Endothelial cell of umbilical vein (primary cell): ENCODE measurements around the gene TBP. TPM values are rescaled to one million over a fixed set of nuclear protein-coding genes. Genes with fewer than 3 reads are reported as not detected.
A peak's percentile ranks its signal among the peaks of the same experiment; 100 is the strongest.

Experiments used
- BruUV-seq: library from RNA; stranded (reverse); fragments of 400-500 nt; replicated peaks from 2 replicates; lab custom pipeline; 2021; lab: Mats Ljungman, UMichigan
- CTCF ChIA-PET: fragments of 300-600, 350-600 bp; sonication (Branson Sonifier 250); formaldehyde crosslinking; loops from one replicate; lab custom pipeline; 2021; ENCODE audit warnings: antibody characterized with exemption, inconsistent platforms; lab: Charles Lee
- POLR2A ChIA-PET: fragments of 300-600, 350-600 bp; sonication (Branson Sonifier 250); formaldehyde crosslinking; loops from one replicate; lab custom pipeline; 2021; ENCODE audit warnings: antibody characterized with exemption, inconsistent platforms; lab: Charles Lee
- DNase-seq: peaks from one replicate; pipeline ENCODE4 v3.0.0-alpha.2; 2011; ENCODE audit warnings: low read depth, low spot score
- FAIRE-seq: peaks from 2 replicates; lab custom pipeline; 2011; peaks lifted over from hg19 to GRCh38; lab: Jason Lieb, UNC
- H2AFZ ChIP-seq: 2 replicates; pipeline ENCODE4 v1.6.0; 2012; ENCODE audit warnings: low read depth, low read length, control low read depth, inconsistent platforms
- H3K27ac ChIP-seq: 2 replicates; pipeline ENCODE4 v1.5.1; 2011; ENCODE audit warnings: low read depth, mild to moderate bottlenecking, control low read depth, low read length, moderate library complexity; ENCODE audit not compliant: insufficient read depth
- H3K27me3 ChIP-seq, 2 experiments: 2 replicates each; pipeline versions ENCODE4 v1.6.0 to v1.6.1; 2011; ENCODE audit warnings: low read length in 2 of 2, mixed read lengths in 1 of 2; ENCODE audit not compliant: control insufficient read depth in 2 of 2, insufficient read depth in 2 of 2
- H3K36me3 ChIP-seq, 2 experiments: 2 replicates in 1 of 2; 3 replicates in 1 of 2; pipeline ENCODE4 v1.5.1; 2011; ENCODE audit warnings: low read length in 2 of 2, mild to moderate bottlenecking in 1 of 2, moderate library complexity in 1 of 2; ENCODE audit not compliant: control insufficient read depth in 2 of 2, insufficient read depth in 2 of 2; ENCODE audit errors: extremely low read depth in 1 of 2
- H3K4me1 ChIP-seq: 3 replicates; pipeline ENCODE4 v1.5.1; 2011; ENCODE audit warnings: mild to moderate bottlenecking, low read length; ENCODE audit not compliant: control insufficient read depth, insufficient read depth; ENCODE audit errors: extremely low read depth
- H3K4me2 ChIP-seq: 2 replicates; pipeline ENCODE4 v1.6.1; 2011; ENCODE audit warnings: low read length, control low read depth, mixed read lengths; ENCODE audit not compliant: insufficient read depth
- H3K4me3 ChIP-seq, 3 experiments: fragments of 200-600 bp in 1 of 3; sonication (generic), shearing (Covaris generic) in 1 of 3; replicated peaks in 1 of 3; 2 replicates each; pipeline ENCODE4 v1.5.1; 2011 to 2016; ENCODE audit warnings: control low read depth in 3 of 3, low read length in 3 of 3, mild to moderate bottlenecking in 2 of 3, inconsistent platforms in 1 of 3, low read depth in 1 of 3, moderate library complexity in 1 of 3; ENCODE audit not compliant: insufficient read depth in 1 of 3
- H3K79me2 ChIP-seq: 2 replicates; pipeline ENCODE4 v1.6.0; 2012; ENCODE audit warnings: low read length, inconsistent platforms; ENCODE audit not compliant: control insufficient read depth, insufficient read depth
- H3K9ac ChIP-seq: replicated peaks from 2 replicates; pipeline ENCODE3; 2011; ENCODE audit warnings: low read length, control low read depth; ENCODE audit not compliant: insufficient read depth; ENCODE audit errors: extremely low read depth
- H3K9me1 ChIP-seq: replicated peaks from 3 replicates; pipeline ENCODE4 v1.6.0; 2011; ENCODE audit warnings: mild to moderate bottlenecking, low read length; ENCODE audit not compliant: control insufficient read depth, insufficient read depth; ENCODE audit errors: extremely low read depth
- H3K9me3 ChIP-seq: replicated peaks from 2 replicates; pipeline ENCODE4 v1.5.1; 2012; ENCODE audit warnings: low read length, inconsistent platforms; ENCODE audit not compliant: control insufficient read depth, insufficient read depth
- H4K20me1 ChIP-seq: replicated peaks from 2 replicates; pipeline ENCODE3; 2011; ENCODE audit warnings: mild to moderate bottlenecking, low read length; ENCODE audit not compliant: control insufficient read depth, insufficient read depth; ENCODE audit errors: extremely low read depth
- CTCF ChIP-seq, 2 donors: IDR thresholded peaks; 1 replicate in 1 of 2; 2 replicates in 1 of 2; pipeline ENCODE4 v1.5.1; 2011; ENCODE audit warnings: low read length in 2 of 2, mild to moderate bottlenecking in 2 of 2, moderate library complexity in 2 of 2, control low read depth in 1 of 2, inconsistent platforms in 1 of 2, low read depth in 1 of 2; ENCODE audit not compliant: insufficient read depth in 1 of 2; ENCODE audit errors: extremely low read depth in 1 of 2
- EZH2 ChIP-seq: IDR thresholded peaks from 2 replicates; pipeline ENCODE4 v1.6.1; 2012; ENCODE audit warnings: borderline replicate concordance, low read depth, mild to moderate bottlenecking, moderate library complexity, low read length, inconsistent platforms; ENCODE audit not compliant: severe bottlenecking
- FOS ChIP-seq: IDR thresholded peaks from 2 replicates; pipeline ENCODE4 v1.6.1; 2011; ENCODE audit warnings: mild to moderate bottlenecking, low read length, moderate library complexity, borderline replicate concordance; ENCODE audit not compliant: insufficient read depth
- GATA2 ChIP-seq: IDR thresholded peaks from 2 replicates; pipeline ENCODE4 v1.7.0; 2011; ENCODE audit warnings: low read depth, mild to moderate bottlenecking, moderate library complexity, mixed read lengths, low read length; ENCODE audit not compliant: insufficient read length, insufficient read depth
- JUN ChIP-seq: IDR thresholded peaks from 2 replicates; pipeline ENCODE4 v1.6.1; 2011; ENCODE audit warnings: borderline replicate concordance, low read depth; ENCODE audit not compliant: insufficient read length, insufficient read depth
- MAX ChIP-seq: IDR thresholded peaks from 2 replicates; pipeline ENCODE4 v1.6.1; 2011; ENCODE audit not compliant: insufficient read depth, insufficient read length
- MYC ChIP-seq: IDR thresholded peaks from one replicate; pipeline ENCODE4 v1.6.1; 2011; ENCODE audit warnings: mild to moderate bottlenecking, low read depth, low read length
- POLR2A ChIP-seq: IDR thresholded peaks from 2 replicates; pipeline ENCODE4 v1.6.1; 2012; ENCODE audit warnings: low read depth, mild to moderate bottlenecking, control low read depth, low read length
- POLR2AphosphoS5 ChIP-seq: IDR thresholded peaks from 2 replicates; pipeline ENCODE4 v1.6.1; 2012; ENCODE audit warnings: low read depth, mild to moderate bottlenecking, control low read depth, low read length, moderate library complexity; ENCODE audit not compliant: insufficient read depth
- dilution Hi-C: fragments of 300-500 bp; cut with MboI; formaldehyde crosslinking; loops from one replicate; pipeline ENCODE4 v1.15.0; 2019; ENCODE audit warnings: low sequenced_read_pairs; ENCODE audit not compliant: extremely low pct_ligation_motif_present
- intact Hi-C: fragments of 100-400 bp; cut with micrococcal nuclease; formaldehyde crosslinking; loops from one replicate; pipeline ENCODE4 v1.10.0; 2022
- polyA plus RNA-seq, 4 experiments: library from polyadenylated mRNA; depleted of rRNA in 3 of 4; stranded (reverse) in 3 of 4; unstranded in 1 of 4; fragments of >200 nt; gene quantifications; 2 replicates each; pipeline versions ENCODE4 v1.2.1 to v1.2.3, GENCODE V29; 2011 to 2012; ENCODE audit warnings: missing spikeins in 1 of 4
- total RNA-seq: library from RNA; stranded (reverse); gene quantifications from 2 replicates; pipeline ENCODE4 v1.2.3, GENCODE V29; 2021

TBP gene
- total and polyA plus RNA-seq, 2 donors (not counting 3 experiments of a cell fraction or from before 2014, with no cell fraction given) = 17.5 to 17.7 TPM

GRCh38 chr6:170552765-170553533 lies 1.2 kb upstream of the TBP start, which contains the start of gene PSMB1:
TSS of gene PSMB1 (minus strand) at chr6:170553307. CDS start at chr6:170553242, 65 bp downstream.
- peaks cover 2 to 3% of the 10 kb centered on the region in 2 experiments for H3K36me3 ChIP-seq
- H3K79me2 ChIP-seq = peaks cover 78% of the 10 kb centered on the region
- H3K9me3 ChIP-seq = no peaks in the 10 kb centered on the region
- dilution Hi-C loops (no loop called here), intact Hi-C loops (loop anchor here (1.0 kb wide), 2 partner anchors 828 to 883 kb away; no protein-coding TSS in a partner anchor)
- H3K9me1 ChIP-seq = no peaks in the 10 kb centered on the region
- peak; percentile 95 for FAIRE-seq
- peak within 1 kb of the TSS; percentile 51 to 89 (median 76) for H3K4me3 ChIP-seq
- H3K9ac ChIP-seq = peak within 1 kb of the TSS; percentile 89
- peaks cover 2% of the 10 kb centered on the region for H4K20me1 ChIP-seq
- H3K27me3 ChIP-seq = no peaks in the 10 kb centered on the region
- BruUV-seq = TSS peak; percentile 48
- H3K4me1 ChIP-seq = peaks cover 22% of the 10 kb centered on the region
- H2AFZ ChIP-seq = peak within 1 kb of the TSS; percentile 53
- CTCF ChIA-PET = interaction anchor here (1.9 kb wide), 1 partner anchor 23 kb away, joined by 6 read pairs; no protein-coding TSS in a partner anchor
- peak within 1 kb of the TSS; percentile 91 for H3K4me2 ChIP-seq
- peak; percentile 95 for TF ChIP-seq POLR2A
- no peak for TF ChIP-seq FOS
- peak; percentile 94 for TF ChIP-seq POLR2AphosphoS5
- DNase-seq = peak; percentile 94
- peak within 1 kb of the TSS; percentile 84 for H3K27ac ChIP-seq
- POLR2A ChIA-PET = no interaction called here

GRCh38 chr6:170553534-170554012 lies 596 bp upstream of the TBP start:
- intact Hi-C loops (loop anchor here (1.0 to 2.0 kb wide), 6 partner anchors 31 to 883 kb away; partner anchors contain the start of genes C6orf120, DYNLT2, ERMARD and PDCD2), dilution Hi-C loops (no loop called here)
- Histone ChIP-seq H2AFZ (peak overlapping the region; percentile 53), H3K27me3 (no peaks in the 10 kb centered on the region), H3K36me3 (peaks cover 0 to 3% of the 10 kb centered on the region in 2 experiments), H3K79me2 (peaks cover 71% of the 10 kb centered on the region), H3K9me3 (no peaks in the 10 kb centered on the region), H4K20me1 (peaks cover 2% of the 10 kb centered on the region), H3K27ac (peak overlapping the region; percentile 84), H3K4me3 (peak overlapping the region; percentile 51 to 89 (median 76)), H3K4me1 (peaks cover 22% of the 10 kb centered on the region), H3K4me2 (peak overlapping the region; percentile 81), H3K9me1 (no peaks in the 10 kb centered on the region), H3K9ac (peak overlapping the region; percentile 89)
- ChIA-PET POLR2A (interaction anchor here (1.1 kb wide), 1 partner anchor 30 kb away, joined by 4 read pairs; the partner anchor contains the start of gene PDCD2), CTCF (interaction anchor here (1.0 kb wide), 2 partner anchors 30 to 722 kb away, joined by 5 to 6 read pairs; partner anchors contain the start of gene PDCD2)
- DNase-seq (no peak), FAIRE-seq (no peak)
- TF ChIP-seq EZH2 = no peak
- TF ChIP-seq FOS = no peak
- no peak for TF ChIP-seq MAX
- TF ChIP-seq POLR2AphosphoS5 = no peak
- no peak for TF ChIP-seq MYC
- no peak for TF ChIP-seq POLR2A
- no peak for TF ChIP-seq CTCF (IDR thresholded peaks at IDR 0.05; ENCODE audit: extremely low read depth in 1 of 2, insufficient read depth in 1 of 2, low read depth in 1 of 2, low read length in 2 of 2)
- no peak for TF ChIP-seq GATA2
- TF ChIP-seq JUN = no peak
- BruUV-seq = no TSS peak
